K562 (cell line): ENCODE results near the gene ITGA1. TPM values are rescaled to one million over a fixed set of nuclear protein-coding genes. Genes with fewer than 3 reads are reported as not detected.

Experiments
- ATAC-seq: fragments of 200-7000 bp; cut with Tn5 transposase; 3 replicates; pipeline ENCODE4 v1.9.1; 2020; ENCODE audit warnings: moderate library complexity
- BruUV-seq: library from RNA; stranded (reverse); fragments of 400-500 nt; replicated peaks from 2 replicates; lab custom pipeline; 2021; lab: Mats Ljungman, UMichigan
- CTCF ChIA-PET: fragments of 300-600 bp; formaldehyde crosslinking; extraction: SDS; loops from one replicate; lab custom pipeline; 2021; ENCODE audit warnings: low intra/inter-chr PET ratio; lab: Yijun Ruan, JAX
- POLR2A ChIA-PET: fragments of 300-600, 350-650 bp; sonication (Branson Sonifier 250); formaldehyde crosslinking; extraction: SDS; loops from one replicate; lab custom pipeline; 2021; ENCODE audit warnings: antibody characterized with exemption, inconsistent platforms; lab: Yijun Ruan, JAX
- DNase-seq, 4 experiments: peaks; one replicate each; pipeline versions ENCODE4 v3.0.0 to v3.0.0-alpha.2; 2011 to 2018; ENCODE audit warnings: low spot score in 3 of 4, mixed read lengths in 3 of 4; ENCODE audit errors: extremely low read depth in 1 of 4
- FAIRE-seq: peaks from 2 replicates; lab custom pipeline; 2011; peaks lifted over from hg19 to GRCh38; lab: Jason Lieb, UNC
- H2AFZ ChIP-seq: 2 replicates; pipeline ENCODE4 v1.6.0; 2011; ENCODE audit warnings: low read depth, low read length, control low read depth, inconsistent platforms
- H3K27ac ChIP-seq: fragments of 200-600 bp; 3 replicates; pipeline ENCODE4 v1.8.0; 2011; ENCODE audit warnings: low read depth, mild to moderate bottlenecking, control low read depth, inconsistent platforms, low read length, moderate library complexity, mixed read lengths; ENCODE audit errors: extremely low read depth
- H3K27me3 ChIP-seq, 2 experiments: fragments of 300-600 bp in 1 of 2; 2 replicates in 1 of 2; 3 replicates in 1 of 2; pipeline versions ENCODE4 v1.6.0 to v1.8.0; 2011; ENCODE audit warnings: inconsistent platforms in 2 of 2, low read length in 2 of 2, mild to moderate bottlenecking in 1 of 2, mixed read lengths in 1 of 2, moderate library complexity in 1 of 2; ENCODE audit not compliant: control insufficient read depth in 2 of 2, insufficient read depth in 2 of 2
- H3K36me3 ChIP-seq: fragments of 300-600 bp; 3 replicates; pipeline ENCODE4 v1.8.0; 2011; ENCODE audit warnings: mild to moderate bottlenecking, low read length, inconsistent platforms; ENCODE audit not compliant: control insufficient read depth, insufficient read depth
- H3K4me1 ChIP-seq, 2 experiments: fragments of 200-600 bp in 1 of 2; replicated peaks in 1 of 2; 2 replicates in 1 of 2; 3 replicates in 1 of 2; pipeline versions ENCODE4 v1.5.1 to v1.8.0; 2011; ENCODE audit warnings: inconsistent platforms in 2 of 2, low read length in 2 of 2, mild to moderate bottlenecking in 1 of 2, mixed read lengths in 1 of 2, moderate library complexity in 1 of 2; ENCODE audit not compliant: control insufficient read depth in 2 of 2, insufficient read depth in 2 of 2
- H3K4me2 ChIP-seq: 2 replicates; pipeline ENCODE4 v1.6.1; 2011; ENCODE audit warnings: low read length, control low read depth, inconsistent platforms, mixed read lengths; ENCODE audit not compliant: insufficient read depth
- H3K4me3 ChIP-seq: fragments of 200-600 bp; sonication (generic), shearing (Covaris generic); 2 replicates; pipeline ENCODE4 v1.5.1; 2016; ENCODE audit warnings: control low read depth, inconsistent platforms
- H3K79me2 ChIP-seq: fragments of 200-600 bp; 3 replicates; pipeline ENCODE4 v1.8.0; 2011; ENCODE audit warnings: low read length, inconsistent platforms; ENCODE audit not compliant: control insufficient read depth, insufficient read depth
- H3K9ac ChIP-seq, 2 experiments: 2 replicates each; pipeline versions ENCODE4 v1.6.0 to v1.6.1; 2011; ENCODE audit warnings: low read depth in 2 of 2, low read length in 2 of 2, control low read depth in 1 of 2, inconsistent platforms in 1 of 2, mild to moderate bottlenecking in 1 of 2, mixed read lengths in 1 of 2; ENCODE audit not compliant: insufficient read depth in 1 of 2
- H3K9me1 ChIP-seq: one replicate; pipeline ENCODE4 v1.6.0; 2011; ENCODE audit warnings: inconsistent platforms, mild to moderate bottlenecking, low read length, moderate library complexity; ENCODE audit not compliant: control insufficient read depth, insufficient read depth
- H3K9me3 ChIP-seq: replicated peaks from 2 replicates; pipeline ENCODE4 v1.5.1; 2011; ENCODE audit warnings: low read depth, low read length, inconsistent platforms; ENCODE audit not compliant: control insufficient read depth, insufficient read depth
- H4K20me1 ChIP-seq: replicated peaks from 2 replicates; pipeline ENCODE4 v1.6.1; 2011; ENCODE audit warnings: low read length, inconsistent platforms, mixed read lengths; ENCODE audit not compliant: control insufficient read depth, insufficient read depth
- BCLAF1 ChIP-seq, 2 experiments: fragments of 450-650 bp in 1 of 2; IDR thresholded peaks; 2 replicates each; pipeline ENCODE4 v1.6.1; 2011 to 2017; ENCODE audit warnings: low read depth in 2 of 2, antibody characterized with exemption in 1 of 2, borderline replicate concordance in 1 of 2, low read length in 1 of 2, mild to moderate bottlenecking in 1 of 2, mixed read lengths in 1 of 2; ENCODE audit not compliant: control insufficient read depth in 1 of 2
- CREB3 ChIP-seq: fragments of 450-650 bp; conservative IDR thresholded peaks from 2 replicates; pipeline ENCODE4 v1.6.1; 2016; ENCODE audit warnings: missing genetic modification characterization, low read depth, mild to moderate bottlenecking, missing compliant biosample characterization, moderate library complexity
- ELF4 ChIP-seq: fragments of 450-650 bp; formaldehyde crosslinking; IDR thresholded peaks from 2 replicates; pipeline ENCODE4 v1.4.0; 2022; ENCODE audit warnings: missing genetic modification characterization
- FOXP1 ChIP-seq: sonication (generic); formaldehyde crosslinking; IDR thresholded peaks from 2 replicates; pipeline ENCODE4 v1.8.0; 2022; ENCODE audit warnings: mild to moderate bottlenecking, missing genetic modification reagents
- HDGF ChIP-seq: fragments of 450-650 bp; IDR thresholded peaks from 2 replicates; pipeline ENCODE4 v1.6.1; 2016
- HNRNPL ChIP-seq: fragments of 200-400 bp; formaldehyde crosslinking; IDR thresholded peaks from 2 replicates; pipeline ENCODE4 v1.6.1; 2017; ENCODE audit warnings: low read depth, mild to moderate bottlenecking, low read length
- HNRNPUL1 ChIP-seq: fragments of 200-400 bp; formaldehyde crosslinking; IDR thresholded peaks from 2 replicates; pipeline ENCODE4 v1.6.1; 2017; ENCODE audit warnings: low read length
- KAT7 ChIP-seq: sonication (generic); formaldehyde crosslinking; IDR thresholded peaks from 2 replicates; pipeline ENCODE4 v1.8.0; 2022; ENCODE audit warnings: missing genetic modification reagents, mild to moderate bottlenecking, borderline replicate concordance
- SIRT6 ChIP-seq: IDR thresholded peaks from one replicate; pipeline ENCODE4 v1.6.1; 2012; ENCODE audit warnings: low read depth, mild to moderate bottlenecking, control low read depth, inconsistent platforms, low read length, moderate library complexity
- SMAD1 ChIP-seq: fragments of 150-350 bp; IDR thresholded peaks from 2 replicates; pipeline ENCODE4 v1.6.1; 2014; ENCODE audit warnings: low read length, low read depth; ENCODE audit not compliant: partially characterized antibody
- USF1 ChIP-seq: sonication (generic); formaldehyde crosslinking; IDR thresholded peaks from 2 replicates; pipeline ENCODE4 v1.9.0; 2022; ENCODE audit warnings: mild to moderate bottlenecking, missing genetic modification reagents
- ZNF253 ChIP-seq: fragments of 250-450 bp; sonication (Bioruptor Pico); conservative IDR thresholded peaks from 2 replicates; pipeline ENCODE4 v1.6.1; 2021; ENCODE audit warnings: mild to moderate bottlenecking
- ZNF263 ChIP-seq: sonication (generic); formaldehyde crosslinking; IDR thresholded peaks from 2 replicates; pipeline ENCODE4 v1.8.0; 2022; ENCODE audit warnings: mild to moderate bottlenecking, missing genetic modification reagents, borderline replicate concordance
- ZNF277 ChIP-seq: fragments of 250-450 bp; sonication (Bioruptor Pico); IDR thresholded peaks from 2 replicates; pipeline ENCODE4 v1.8.0; 2022; ENCODE audit warnings: inconsistent platforms, mild to moderate bottlenecking, moderate library complexity, borderline replicate concordance
- ZNF445 ChIP-seq: fragments of 250-450 bp; sonication (Bioruptor Pico); IDR thresholded peaks from 2 replicates; pipeline ENCODE4 v1.4.0; 2020; ENCODE audit warnings: low read depth, mild to moderate bottlenecking, moderate library complexity
- ZNF586 ChIP-seq: fragments of 450-650 bp; formaldehyde crosslinking; conservative IDR thresholded peaks from 2 replicates; pipeline ENCODE4 v1.4.0; 2020; ENCODE audit warnings: mild to moderate bottlenecking, moderate library complexity
- WGBS: fragments of 100-300 bp; shearing (Covaris generic); methylation state at CpG from one replicate; pipeline ENCODE4 v1.1.6; 2016; ENCODE audit warnings: low coverage, mixed read lengths; ENCODE audit not compliant: insufficient coverage; ENCODE audit errors: missing lambda C conversion rate; 5-methylcytosine and 5-hydroxymethylcytosine counted together
- in situ Hi-C: fragments of 300-500 bp; cut with MboI; formaldehyde crosslinking; loops from 4 replicates; pipeline ENCODE4 v1.15.0; 2018; ENCODE audit warnings: inconsistent platforms, mixed read lengths
- intact Hi-C: fragments of 100-400 bp; cut with micrococcal nuclease; formaldehyde crosslinking; loops from 2 replicates; pipeline ENCODE4 v1.14.2; 2022
- polyA plus RNA-seq, 8 experiments: library from polyadenylated mRNA; depleted of rRNA in 4 of 8; stranded (reverse) in 5 of 8; unstranded in 3 of 8; fragments of >200 nt; fragmentation: Nextera tagmentation in 2 of 8; fragmentation: Illumina TruSeq in 1 of 8; extraction: Ambion mirVana in 2 of 8; extraction: Trizol in 1 of 8; gene quantifications; 2 replicates each; pipeline versions ENCODE4 v1.2.1 to v1.2.3, GENCODE V29; 2011 to 2014; ENCODE audit warnings: inconsistent platforms in 1 of 8, missing spikeins in 1 of 8
- total RNA-seq, 7 experiments: library from RNA; depleted of rRNA in 6 of 7; stranded (reverse); fragments of >200 nt in 6 of 7; fragmentation: Illumina TruSeq in 2 of 7; extraction: Trizol in 2 of 7; gene quantifications; 2 replicates each; pipeline versions ENCODE4 v1.2.1 to v1.2.3, GENCODE V29; 2011 to 2021; ENCODE audit warnings: low replicate concordance in 1 of 7

ITGA1 gene
- total and polyA plus RNA-seq, 9 of the 15 experiments (the other 6 are each of a cell fraction or from before 2014, with no cell fraction given) = 0.04 to 0.22 TPM; not detected in 7

GRCh38 chr5:52804387-52804791, 16.7 kb downstream of the ITGA1 start:
- Histone ChIP-seq H3K9me1 (peaks cover 4% of the 10 kb centered on the region), H4K20me1 (peaks cover 16% of the 10 kb centered on the region), H2AFZ (no peak overlapping the region), H3K9ac (no peak overlapping the region), H3K4me1 (peaks cover 0 to 10% of the 10 kb centered on the region in 2 experiments; a peak in 4 of 5 replicates), H3K27ac (no peak overlapping the region), H3K9me3 (no peaks in the 10 kb centered on the region), H3K79me2 (peaks cover 57% of the 10 kb centered on the region), H3K27me3 (no peaks in the 10 kb centered on the region), H3K4me2 (no peak overlapping the region; the same call in 1 of the 2 replicates), H3K4me3 (no peak overlapping the region), H3K36me3 (peaks cover 31% of the 10 kb centered on the region)
- CTCF ChIA-PET = no interaction called here
- DNase-seq (no peak), FAIRE-seq (no peak), ATAC-seq (no peak)
- WGBS = 43% methylated on average over 2 of the region's 2 CpGs
- in situ Hi-C loops (no loop called here), intact Hi-C loops (loop anchor here (10.0 kb wide), 1 partner anchor 290 kb away; no protein-coding TSS in a partner anchor)
- POLR2A ChIA-PET = interaction anchor here (1.3 kb wide), 1 partner anchor 9 kb away, joined by 3 read pairs; no protein-coding TSS in a partner anchor
- BruUV-seq = no TSS peak
- TF ChIP-seq SIRT6 (no peak), HNRNPUL1 (no peak), HNRNPL (no peak), ZNF586 (CRISPR knock-in tag) (no peak), KAT7 (CRISPR knock-in tag) (no peak), SMAD1 (no peak), ZNF253 (no peak), ELF4 (CRISPR knock-in tag) (no peak), ZNF263 (CRISPR knock-in tag) (no peak), ZNF445 (no peak), USF1 (CRISPR knock-in tag) (no peak), HDGF (no peak), FOXP1 (no peak), CREB3 (tag) (no peak), BCLAF1 (IDR thresholded peaks at IDR 0.05; ENCODE audit: borderline replicate concordance in 1 of 2, control insufficient read depth in 1 of 2, low read depth in 2 of 2, low read length in 1 of 2) (no peak), ZNF277 (CRISPR knock-in tag) (no peak)
